CD4-positive, alpha-beta T cell treated with Interleukin-15 for 4 hours (primary cell): Measurements from ENCODE around the gene GPLD1.
A peak's percentile ranks its signal among the peaks of the same experiment; 100 is the strongest.
"Not testable (repeated sequence)": the region's sequence is repeated elsewhere in the genome, so short reads cannot be mapped to it uniquely, and the experiment has no call there.

Experiments
- DNase-seq: peaks from one replicate; pipeline ENCODE4 v3.0.0-alpha.2; 2020; ENCODE audit warnings: low spot score

The GPLD1 gene

GRCh38 chr6:24489470-24489869, at the start of gene GPLD1:
GPLD1 (minus strand) TSS chr6:24489578; CDS start chr6:24489511, 67 bp downstream.
- DNase-seq: no peak

- no peak for DNase-seq
Measured at GRCh38 chr6:24537771-24538385, 48.5 kb upstream of the GPLD1 start.

- DNase-seq: no peak
Measured at GRCh38 chr6:24537082-24537699, 47.8 kb upstream of the GPLD1 start.

- no peak for DNase-seq
Measured at GRCh38 chr6:24536466-24536865, 47.1 kb upstream of the GPLD1 start.

- DNase-seq: no peak
Measured at GRCh38 chr6:24535210-24535609, 45.8 kb upstream of the GPLD1 start.

GRCh38 chr6:24534329-24534728, 45.0 kb upstream of the GPLD1 start:
- DNase-seq: no peak

GRCh38 chr6:24529985-24530384, 40.6 kb upstream of the GPLD1 start:
- DNase-seq: no peak

- no peak for DNase-seq
Measured at GRCh38 chr6:24524805-24525204, 35.4 kb upstream of the GPLD1 start.

GRCh38 chr6:24524329-24524728, 35.0 kb upstream of the GPLD1 start:
- DNase-seq: no peak

GRCh38 chr6:24522228-24523176, 33.1 kb upstream of the GPLD1 start:
- no peak for DNase-seq

- DNase-seq: peak; percentile 5
Measured at GRCh38 chr6:24520929-24521546, 31.7 kb upstream of the GPLD1 start.

GRCh38 chr6:24517659-24518543, 28.5 kb upstream of the GPLD1 start:
- no peak for DNase-seq

GRCh38 chr6:24513602-24514001, 24.2 kb upstream of the GPLD1 start:
- no peak for DNase-seq

- not testable (repeated sequence) for DNase-seq
Measured at GRCh38 chr6:24511976-24512375, 22.6 kb upstream of the GPLD1 start.

- no peak for DNase-seq
Measured at GRCh38 chr6:24506814-24507520, 17.6 kb upstream of the GPLD1 start.

GRCh38 chr6:24504649-24505586, 15.5 kb upstream of the GPLD1 start:
- no peak for DNase-seq

GRCh38 chr6:24504287-24504648, 14.9 kb upstream of the GPLD1 start:
- DNase-seq: no peak

- DNase-seq: no peak
Measured at GRCh38 chr6:24501914-24502313, 12.5 kb upstream of the GPLD1 start.

GRCh38 chr6:24501374-24501773, 12.0 kb upstream of the GPLD1 start:
- no peak for DNase-seq

- no peak for DNase-seq
Measured at GRCh38 chr6:24500683-24501082, 11.3 kb upstream of the GPLD1 start.
